Gastrocnemius medialis (tissue), 4 donors: ENCODE data around the gene SGPL1. TPM values are rescaled to one million over a fixed set of nuclear protein-coding genes. Genes with fewer than 3 reads are reported as not detected.

Source experiments
- ATAC-seq, 2 donors: fragments of 150-250 bp; one replicate each; pipeline ENCODE4 v1.9.1; 2016
- DNase-seq, 2 donors: peaks; one replicate each; pipeline ENCODE4 v3.0.0-alpha.2; 2019
- H3K27ac ChIP-seq, 4 donors: fragments of 200-600 bp; sonication (generic); 1 replicate in 1 of 4; 2 replicates in 3 of 4; pipeline ENCODE4 v1.5.1; 2016 to 2018; ENCODE audit warnings: mild to moderate bottlenecking in 2 of 4, moderate library complexity in 1 of 4
- H3K27me3 ChIP-seq, 3 donors: fragments of 200-600 bp; sonication (generic) in 2 of 3; 1 replicate in 1 of 3; 2 replicates in 2 of 3; pipeline versions ENCODE4 v1.5.1 to v1.6.0; 2016 to 2019; ENCODE audit warnings: mild to moderate bottlenecking in 1 of 3, moderate library complexity in 1 of 3
- H3K36me3 ChIP-seq, 2 donors: fragments of 200-600 bp; sonication (generic) in 1 of 2; one replicate each; pipeline ENCODE4 v1.5.1; 2017 to 2018
- H3K4me1 ChIP-seq, 2 donors: fragments of 200-600 bp; sonication (generic) in 1 of 2; one replicate each; pipeline ENCODE4 v1.5.1; 2016 to 2017; ENCODE audit warnings: mild to moderate bottlenecking in 2 of 2
- H3K4me3 ChIP-seq, 4 donors: fragments of 200-600 bp; sonication (generic) in 3 of 4; 1 replicate in 1 of 4; 2 replicates in 3 of 4; pipeline ENCODE4 v1.5.1; 2016 to 2019; ENCODE audit warnings: mild to moderate bottlenecking in 2 of 4
- H3K9me3 ChIP-seq, 3 donors: fragments of 200-600 bp; sonication (generic) in 2 of 3; 1 replicate in 1 of 3; 2 replicates in 2 of 3; pipeline ENCODE4 v1.5.1; 2016 to 2019
- CTCF ChIP-seq, 5 experiments: fragments of 450-650 bp in 3 of 5; fragments of 200-600 bp in 2 of 5; sonication (generic) in 2 of 5; IDR thresholded peaks in 4 of 5; conservative IDR thresholded peaks in 1 of 5; 1 replicate in 4 of 5; 2 replicates in 1 of 5; pipeline ENCODE4 v1.5.1; 2016 to 2019; ENCODE audit warnings: antibody characterized with exemption in 5 of 5, mild to moderate bottlenecking in 3 of 5, moderate library complexity in 3 of 5
- POLR2A ChIP-seq, 2 donors: fragments of 450-650 bp; IDR thresholded peaks; one replicate each; pipeline ENCODE4 v1.6.1; 2017; ENCODE audit warnings: antibody characterized with exemption in 2 of 2, mild to moderate bottlenecking in 2 of 2, moderate library complexity in 2 of 2
- in situ Hi-C, 4 donors: fragments of 200-750 bp; cut with MboI; loops; one replicate each; pipeline versions ENCODE4 v1.15.0 to v1.8.0; 2017; ENCODE audit warnings: low sequenced_read_pairs in 4 of 4
- intact Hi-C: fragments of 100-400 bp; cut with DNase I; formaldehyde crosslinking; loops from one replicate; pipeline ENCODE4 v1.15.1; 2023; ENCODE audit warnings: low total_unique reads
- total RNA-seq, 4 donors: library from RNA; depleted of rRNA; stranded (reverse); fragments of >200 nt; gene quantifications; one replicate each; pipeline versions ENCODE4 v1.1.0 to v1.2.3, GENCODE V29; 2016

The SGPL1 gene
- total RNA-seq, 4 donors from 2014 or later = 6.5 to 17.1 (median 11.3) TPM

GRCh38 chr10:70803775-70804420 is 11.8 kb upstream of the SGPL1 start:
- H3K9me3 ChIP-seq = no peaks in the 10 kb centered on the region
- H3K27ac ChIP-seq = no peak overlapping the region
- no peaks in the 10 kb centered on the region for H3K36me3 ChIP-seq
- no peak for ATAC-seq
- intact Hi-C loops (no loop called here), in situ Hi-C loops (no loop called here)
- TF ChIP-seq POLR2A (IDR thresholded peaks at IDR 0.05) = no peak
- no peak for TF ChIP-seq CTCF (IDR thresholded peaks at IDR 0.05 in 4 of 5, conservative IDR thresholded peaks at IDR 0.05 in 1 of 5)
- H3K4me3 ChIP-seq = no peak overlapping the region
- no peak for DNase-seq
- no peaks in the 10 kb centered on the region for H3K27me3 ChIP-seq
- no peaks in the 10 kb centered on the region for H3K4me1 ChIP-seq

- TF ChIP-seq POLR2A (IDR thresholded peaks at IDR 0.05) = no peak
- no peak for TF ChIP-seq CTCF (IDR thresholded peaks at IDR 0.05 in 4 of 5, conservative IDR thresholded peaks at IDR 0.05 in 1 of 5)
- H3K27me3 ChIP-seq = no peaks in the 10 kb centered on the region
- H3K4me3 ChIP-seq = no peak overlapping the region
- no peak overlapping the region for H3K27ac ChIP-seq
- intact Hi-C loops = no loop called here
- H3K36me3 ChIP-seq = no peaks in the 10 kb centered on the region
- DNase-seq (no peak), ATAC-seq (no peak)
- H3K4me1 ChIP-seq = no peaks in the 10 kb centered on the region
- H3K9me3 ChIP-seq = no peaks in the 10 kb centered on the region
- in situ Hi-C loops = no loop called here
Measured at GRCh38 chr10:70804421-70804808, 11.3 kb upstream of the SGPL1 start.

- in situ Hi-C loops = no loop called here
- ATAC-seq (peak; percentile 46 to 68), DNase-seq (no peak)
- no peaks in the 10 kb centered on the region for H3K9me3 ChIP-seq
- no peak for TF ChIP-seq POLR2A (IDR thresholded peaks at IDR 0.05)
- TF ChIP-seq CTCF (IDR thresholded peaks at IDR 0.05 in 4 of 5, conservative IDR thresholded peaks at IDR 0.05 in 1 of 5) = no peak
- intact Hi-C loops = no loop called here
- H3K4me3 ChIP-seq = no peak overlapping the region
- H3K27me3 ChIP-seq = no peaks in the 10 kb centered on the region
- H3K4me1 ChIP-seq = no peaks in the 10 kb centered on the region
- no peaks in the 10 kb centered on the region for H3K36me3 ChIP-seq
- peak overlapping the region in 1 of 4 donors; percentile 12 for H3K27ac ChIP-seq
Measured at GRCh38 chr10:70805619-70806215, 10.0 kb upstream of the SGPL1 start.

GRCh38 chr10:70806841-70807240 is 8.9 kb upstream of the SGPL1 start:
- no peaks in the 10 kb centered on the region for H3K9me3 ChIP-seq
- no peak for DNase-seq
- H3K4me3 ChIP-seq = no peak overlapping the region
- H3K27ac ChIP-seq = no peak overlapping the region
- TF ChIP-seq POLR2A (IDR thresholded peaks at IDR 0.05) (no peak), CTCF (IDR thresholded peaks at IDR 0.05 in 4 of 5, conservative IDR thresholded peaks at IDR 0.05 in 1 of 5) (no peak)
- intact Hi-C loops = no loop called here
- no peaks in the 10 kb centered on the region for H3K27me3 ChIP-seq
- H3K36me3 ChIP-seq = no peaks in the 10 kb centered on the region
- in situ Hi-C loops = no loop called here
- H3K4me1 ChIP-seq = no peaks in the 10 kb centered on the region
- no peak for ATAC-seq
